ENCODE measurements around the gene VSTM4.

Gene VSTM4

GRCh38 chr10:49116509-49117375, 1.4 kb upstream of the VSTM4 start:
- no peak for DNase-seq

- no peak for DNase-seq
These were observed 630 bp upstream of the VSTM4 start for GRCh38 chr10:49115796-49116508.

- no peak for DNase-seq
These were observed 656 bp downstream of the VSTM4 start for GRCh38 chr10:49114718-49115014.

- no peak for DNase-seq
These were observed 1.6 kb downstream of the VSTM4 start for GRCh38 chr10:49113741-49114141.

- no peak for DNase-seq
These were observed 2.5 kb downstream of the VSTM4 start for GRCh38 chr10:49112851-49113250.

- DNase-seq, result no peak
These were observed 3.2 kb downstream of the VSTM4 start for GRCh38 chr10:49112098-49112497.

- DNase-seq, result no peak
These were observed 4.0 kb downstream of the VSTM4 start for GRCh38 chr10:49111320-49111698.

- DNase-seq, result no peak
These were observed 4.5 kb downstream of the VSTM4 start for GRCh38 chr10:49110684-49111319.

GRCh38 chr10:49109669-49110340, 5.5 kb downstream of the VSTM4 start:
- DNase-seq, result no peak

- no peak for DNase-seq
These were observed 6.7 kb downstream of the VSTM4 start for GRCh38 chr10:49108656-49109055.

GRCh38 chr10:49107887-49108267, 7.4 kb downstream of the VSTM4 start:
- no peak for DNase-seq

GRCh38 chr10:49107111-49107886, 8.0 kb downstream of the VSTM4 start:
- no peak for DNase-seq

- DNase-seq, result no peak
These were observed 8.9 kb downstream of the VSTM4 start for GRCh38 chr10:49106451-49106850.

GRCh38 chr10:49105076-49105475, 10.2 kb downstream of the VSTM4 start:
- DNase-seq, result no peak

- no peak for DNase-seq
These were observed 11.0 kb downstream of the VSTM4 start for GRCh38 chr10:49104323-49104722.

- DNase-seq, result no peak
These were observed 11.6 kb downstream of the VSTM4 start for GRCh38 chr10:49103761-49104160.

GRCh38 chr10:49099046-49099445, 16.3 kb downstream of the VSTM4 start:
- DNase-seq, result no peak

GRCh38 chr10:49096890-49097445, 18.4 kb downstream of the VSTM4 start:
- no peak for DNase-seq

GRCh38 chr10:49094646-49095045, 20.7 kb downstream of the VSTM4 start:
- no peak for DNase-seq

- no peak for DNase-seq
These were observed 21.4 kb downstream of the VSTM4 start for GRCh38 chr10:49093922-49094321.

- DNase-seq, result no peak
These were observed 22.8 kb downstream of the VSTM4 start for GRCh38 chr10:49092477-49092876.

- no peak for DNase-seq
These were observed 23.7 kb downstream of the VSTM4 start for GRCh38 chr10:49091450-49092210.

Measured in NCI-H187 treated with DMSO at 0.1 percent for 48 hours (cell line).